ENCODE data around the gene OTOGL.

- TF ChIP-seq CREB1 (IDR thresholded peaks at IDR 0.05; ENCODE audit: low read depth) (no peak), TAF1 (IDR thresholded peaks at IDR 0.05; ENCODE audit: low read depth) (no peak), REST (IDR thresholded peaks at IDR 0.05; ENCODE audit: low read depth) (no peak), TEAD4 (IDR thresholded peaks at IDR 0.05) (no peak), YY1 (IDR thresholded peaks at IDR 0.05; ENCODE audit: low read depth) (no peak), MAX (IDR thresholded peaks at IDR 0.05) (no peak), EP300 (IDR thresholded peaks at IDR 0.05; ENCODE audit: borderline replicate concordance) (no peak), EGR1 (IDR thresholded peaks at IDR 0.05) (no peak), TCF12 (IDR thresholded peaks at IDR 0.05; ENCODE audit: low read depth) (no peak), RAD21 (IDR thresholded peaks at IDR 0.05; ENCODE audit: low read depth) (no peak), CEBPB (IDR thresholded peaks at IDR 0.05) (no peak)
Measured at GRCh38 chr12:80422550-80422949, 323.2 kb downstream of the OTOGL start.
